Parathyroid adenoma (tissue), 2 donors: ENCODE data around the gene CDCA5.

ENCODE experiments used
- H2AFZ ChIP-seq: fragments of 300-600 bp; sonication (generic); one replicate; pipeline ENCODE4 v1.7.0; 2017; ENCODE audit warnings: antibody characterized with exemption, mild to moderate bottlenecking
- H3K27ac ChIP-seq: fragments of 300-600 bp; sonication (generic); one replicate; pipeline ENCODE4 v1.7.0; 2017
- H3K27me3 ChIP-seq: fragments of 300-600 bp; sonication (generic); one replicate; pipeline ENCODE4 v1.7.0; 2017; ENCODE audit warnings: low read length; ENCODE audit not compliant: control insufficient read depth, insufficient read depth
- H3K36me3 ChIP-seq: fragments of 300-600 bp; sonication (generic); one replicate; pipeline ENCODE4 v1.7.0; 2017; ENCODE audit warnings: low read length; ENCODE audit not compliant: control insufficient read depth, insufficient read depth
- H3K4me1 ChIP-seq: fragments of 300-600 bp; sonication (generic); one replicate; pipeline ENCODE4 v1.7.0; 2017; ENCODE audit warnings: control low read depth
- H3K4me2 ChIP-seq: fragments of 300-600 bp; sonication (generic); one replicate; pipeline ENCODE4 v1.7.0; 2017; ENCODE audit warnings: low read length
- H3K4me3 ChIP-seq: fragments of 300-600 bp; sonication (generic); one replicate; pipeline ENCODE4 v1.7.0; 2017; ENCODE audit warnings: low read depth, low read length
- H3K79me2 ChIP-seq: fragments of 300-600 bp; sonication (generic); one replicate; pipeline ENCODE4 v1.7.0; 2017; ENCODE audit warnings: control low read depth
- H3K9ac ChIP-seq: fragments of 300-600 bp; sonication (generic); one replicate; pipeline ENCODE4 v1.7.0; 2017; ENCODE audit warnings: mild to moderate bottlenecking
- H3K9me3 ChIP-seq: fragments of 300-600 bp; sonication (generic); one replicate; pipeline ENCODE4 v1.7.0; 2017; ENCODE audit warnings: low read length; ENCODE audit not compliant: control insufficient read depth
- TF ChIP-seq, protein P1 (sequence below): fragments of 300-600 bp; sonication (generic); IDR thresholded peaks from one replicate; pipeline ENCODE4 v1.7.0; 2017; ENCODE audit warnings: antibody characterized with exemption, mild to moderate bottlenecking
- donor health status: primary hyperparathyroidism.

Gene CDCA5, protein sequence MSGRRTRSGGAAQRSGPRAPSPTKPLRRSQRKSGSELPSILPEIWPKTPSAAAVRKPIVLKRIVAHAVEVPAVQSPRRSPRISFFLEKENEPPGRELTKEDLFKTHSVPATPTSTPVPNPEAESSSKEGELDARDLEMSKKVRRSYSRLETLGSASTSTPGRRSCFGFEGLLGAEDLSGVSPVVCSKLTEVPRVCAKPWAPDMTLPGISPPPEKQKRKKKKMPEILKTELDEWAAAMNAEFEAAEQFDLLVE

DNA sequence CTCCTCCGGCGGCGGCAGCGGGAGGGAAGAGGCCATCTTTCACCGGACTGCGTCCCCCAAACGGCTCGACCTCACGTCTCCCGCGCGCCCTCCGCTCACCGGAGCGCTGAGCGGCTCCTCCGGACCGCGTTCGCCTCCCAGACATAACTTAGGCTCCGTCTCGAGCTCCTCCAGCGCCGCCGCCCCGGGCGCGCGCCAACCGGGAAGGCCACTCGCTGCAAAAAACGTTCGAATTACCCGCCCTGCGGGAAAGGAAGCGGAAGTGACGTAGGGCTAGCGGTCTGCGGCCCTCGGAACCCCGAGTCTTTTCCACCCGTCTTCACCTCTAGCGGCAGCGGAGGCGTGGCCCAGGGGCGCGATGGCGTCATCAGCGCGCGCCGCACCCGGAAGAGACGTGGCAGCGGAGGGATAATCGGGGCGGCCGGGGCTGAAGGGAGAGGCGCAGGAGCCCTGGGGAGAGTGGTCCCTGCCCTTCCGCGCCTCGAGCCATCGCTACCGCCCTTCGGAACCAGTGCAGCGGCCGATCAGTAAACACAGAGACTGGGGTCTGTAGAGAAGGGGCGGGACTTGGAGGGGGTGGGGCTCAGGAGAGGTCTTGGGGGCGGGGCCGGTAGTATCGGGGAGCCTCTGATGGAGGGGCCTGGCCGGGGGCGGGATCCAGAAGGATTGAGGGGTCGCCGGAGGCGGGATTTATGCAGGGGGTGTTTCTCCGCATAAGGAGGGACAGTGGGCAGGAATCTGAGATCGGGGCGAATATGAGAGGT lies at the start of gene CDCA5, which contains the start of gene ZFPL1:
TSS of gene CDCA5 (minus strand) at position 207 of the 764 bp plus-strand sequence. CDS start at position 145, 62 bp downstream.
TSS of gene ZFPL1 (plus strand) at position 389 of the 764 bp plus-strand sequence. CDS start 477 bp downstream, outside the sequence.
- Histone ChIP-seq H3K4me2 (peak within 1 kb of the TSS; percentile 81), H2AFZ (peak within 1 kb of the TSS; percentile 87), H3K4me1 (peaks cover 4% of the 10 kb centered on the region), H3K4me3 (peak within 1 kb of the TSS; percentile 74), H3K27me3 (no peaks in the 10 kb centered on the region), H3K9me3 (no peaks in the 10 kb centered on the region), H3K36me3 (no peaks in the 10 kb centered on the region), H3K27ac (peak within 1 kb of the TSS; percentile 86), H3K9ac (no peak within 1 kb of the TSS), H3K79me2 (no peaks in the 10 kb centered on the region)
- TF ChIP-seq, protein P1, sequence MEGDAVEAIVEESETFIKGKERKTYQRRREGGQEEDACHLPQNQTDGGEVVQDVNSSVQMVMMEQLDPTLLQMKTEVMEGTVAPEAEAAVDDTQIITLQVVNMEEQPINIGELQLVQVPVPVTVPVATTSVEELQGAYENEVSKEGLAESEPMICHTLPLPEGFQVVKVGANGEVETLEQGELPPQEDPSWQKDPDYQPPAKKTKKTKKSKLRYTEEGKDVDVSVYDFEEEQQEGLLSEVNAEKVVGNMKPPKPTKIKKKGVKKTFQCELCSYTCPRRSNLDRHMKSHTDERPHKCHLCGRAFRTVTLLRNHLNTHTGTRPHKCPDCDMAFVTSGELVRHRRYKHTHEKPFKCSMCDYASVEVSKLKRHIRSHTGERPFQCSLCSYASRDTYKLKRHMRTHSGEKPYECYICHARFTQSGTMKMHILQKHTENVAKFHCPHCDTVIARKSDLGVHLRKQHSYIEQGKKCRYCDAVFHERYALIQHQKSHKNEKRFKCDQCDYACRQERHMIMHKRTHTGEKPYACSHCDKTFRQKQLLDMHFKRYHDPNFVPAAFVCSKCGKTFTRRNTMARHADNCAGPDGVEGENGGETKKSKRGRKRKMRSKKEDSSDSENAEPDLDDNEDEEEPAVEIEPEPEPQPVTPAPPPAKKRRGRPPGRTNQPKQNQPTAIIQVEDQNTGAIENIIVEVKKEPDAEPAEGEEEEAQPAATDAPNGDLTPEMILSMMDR: no peak

DNA sequence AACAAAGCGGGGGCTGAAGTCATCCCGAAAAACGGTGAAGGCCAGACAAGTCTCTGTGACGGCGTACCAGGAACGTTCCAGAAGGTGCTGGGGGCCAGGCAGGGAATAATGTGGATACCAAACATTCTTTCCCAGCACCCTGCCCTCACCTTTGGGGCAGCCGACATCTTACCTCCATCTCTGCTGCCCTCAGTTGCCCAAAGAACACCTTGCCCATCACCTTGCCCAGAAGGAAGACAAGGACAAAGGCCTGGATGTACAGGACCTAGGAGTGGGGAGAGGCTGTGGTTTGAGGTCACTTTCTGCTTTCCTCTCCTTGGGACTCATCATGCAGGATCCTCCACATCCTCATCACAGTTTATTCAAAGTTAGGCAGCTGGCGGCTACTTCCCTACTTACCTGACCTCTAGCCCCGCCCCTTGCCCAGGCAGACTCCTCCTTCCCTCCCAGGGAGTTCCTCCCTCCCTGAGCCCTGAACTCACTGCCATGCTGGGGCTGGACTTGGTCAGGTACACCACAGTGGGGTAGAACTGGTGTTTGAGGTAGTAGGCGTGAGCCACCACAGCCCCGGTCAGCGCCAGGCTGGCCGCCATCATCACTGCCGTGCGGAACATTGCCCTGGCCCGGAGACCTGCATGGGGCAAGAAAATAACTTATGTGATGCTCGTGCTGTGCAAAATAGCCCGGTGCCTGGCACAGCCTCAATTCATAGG lies 49.3 kb upstream of the CDCA5 start:
- Histone ChIP-seq H3K27me3 (no peaks in the 10 kb centered on the region), H3K4me1 (peaks cover 2% of the 10 kb centered on the region), H3K27ac (no peak overlapping the region), H3K79me2 (peaks cover 10% of the 10 kb centered on the region), H3K9ac (no peak overlapping the region), H2AFZ (no peak overlapping the region), H3K4me2 (peak overlapping the region; percentile 87), H3K4me3 (peak overlapping the region; percentile 92), H3K36me3 (no peaks in the 10 kb centered on the region), H3K9me3 (no peaks in the 10 kb centered on the region)
- TF ChIP-seq, protein P1: no peak

DNA sequence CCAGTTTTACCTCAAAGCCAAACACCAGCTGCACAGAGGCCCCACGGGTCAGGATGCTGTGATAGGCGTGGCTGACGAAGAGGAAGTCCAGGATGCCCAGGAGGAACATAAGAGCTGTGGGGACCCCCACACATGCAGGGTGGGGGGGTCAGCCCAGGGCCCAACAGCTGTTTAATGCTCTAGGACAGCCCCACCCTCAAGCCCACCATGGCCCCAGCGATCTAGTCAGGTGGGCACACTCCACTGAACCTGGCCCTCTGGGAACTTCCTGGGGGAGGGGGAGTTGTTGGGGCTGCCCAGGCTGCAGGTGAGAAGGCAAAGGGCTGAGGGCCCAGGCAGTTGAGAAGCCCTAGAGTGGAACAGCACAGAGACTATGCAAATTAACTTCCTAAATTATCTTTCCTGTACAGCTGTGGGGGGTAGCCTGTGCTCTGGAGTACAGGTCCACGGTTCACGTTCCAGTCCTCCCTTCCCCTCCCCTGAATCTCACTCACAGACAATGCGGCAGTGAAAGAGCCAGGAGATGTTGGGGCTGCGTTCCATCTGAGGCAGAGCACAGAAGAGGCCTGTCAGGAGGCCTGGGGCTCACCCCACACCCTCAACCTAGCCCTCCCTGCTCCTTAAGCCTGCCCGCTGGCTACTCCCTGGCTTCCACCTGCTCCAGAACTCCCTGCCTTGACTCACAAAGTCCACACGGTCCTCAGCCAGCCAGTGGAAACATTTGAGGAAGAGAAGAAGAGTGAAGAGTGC lies 48.6 kb upstream of the CDCA5 start:
- Histone ChIP-seq H3K27ac (no peak overlapping the region), H3K4me2 (no peak overlapping the region), H2AFZ (no peak overlapping the region), H3K9me3 (no peaks in the 10 kb centered on the region), H3K27me3 (no peaks in the 10 kb centered on the region), H3K4me1 (peaks cover 2% of the 10 kb centered on the region), H3K79me2 (peaks cover 10% of the 10 kb centered on the region), H3K4me3 (no peak overlapping the region), H3K36me3 (no peaks in the 10 kb centered on the region), H3K9ac (no peak overlapping the region)
- TF ChIP-seq, protein P1: no peak

DNA sequence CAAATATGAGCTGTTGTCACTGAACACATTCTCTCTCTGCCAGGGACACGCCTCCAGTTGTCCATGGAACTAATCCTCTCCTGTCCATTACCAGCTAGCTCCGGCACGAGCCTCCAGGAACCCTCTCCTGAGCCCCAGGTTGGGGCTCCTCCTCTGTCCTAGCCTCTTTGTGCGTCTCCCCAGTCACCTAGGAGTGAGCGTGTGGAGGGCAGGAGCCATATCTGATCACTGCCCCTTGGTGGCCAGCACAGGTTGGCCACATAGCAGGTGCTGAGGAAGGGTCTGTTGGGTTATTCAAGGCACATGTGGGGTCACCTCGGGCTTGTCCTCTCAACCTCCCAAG lies 48.0 kb upstream of the CDCA5 start:
- Histone ChIP-seq H3K4me2 (no peak overlapping the region), H3K4me1 (peaks cover 2% of the 10 kb centered on the region), H3K79me2 (peaks cover 10% of the 10 kb centered on the region), H3K9me3 (no peaks in the 10 kb centered on the region), H3K9ac (no peak overlapping the region), H3K36me3 (no peaks in the 10 kb centered on the region), H3K27ac (no peak overlapping the region), H3K27me3 (no peaks in the 10 kb centered on the region), H3K4me3 (no peak overlapping the region), H2AFZ (no peak overlapping the region)
- TF ChIP-seq, protein P1: no peak
